Activated naive CD8-positive, alpha-beta T cell (primary cell): ENCODE measurements around the gene FAM153A.
"Not testable (repeated sequence)": the region's sequence is repeated elsewhere in the genome, so short reads cannot be mapped to it uniquely, and the experiment has no call there.

Experiments
- H3K27ac Mint-ChIP-seq: one replicate; pipeline ENCODE4 v1.8.0; 2021; ENCODE audit warnings: mixed read lengths
- H3K27me3 Mint-ChIP-seq: one replicate; pipeline ENCODE4 v1.8.0; 2021; ENCODE audit warnings: mixed read lengths
- H3K36me3 Mint-ChIP-seq: one replicate; pipeline ENCODE4 v1.8.0; 2021; ENCODE audit warnings: mixed read lengths
- H3K4me1 Mint-ChIP-seq: one replicate; pipeline ENCODE4 v1.8.0; 2021; ENCODE audit warnings: low read depth, mixed read lengths
- H3K4me3 Mint-ChIP-seq: one replicate; pipeline ENCODE4 v1.8.0; 2021; ENCODE audit warnings: mild to moderate bottlenecking, mixed read lengths
- H3K9me3 Mint-ChIP-seq: one replicate; pipeline ENCODE4 v1.8.0; 2021; ENCODE audit warnings: low read depth, mixed read lengths

FAM153A gene

GRCh38 chr5:177782169-177782568 lies 530 bp downstream of the FAM153A start:
- H3K27ac Mint-ChIP-seq, H3K9me3 Mint-ChIP-seq: not testable (repeated sequence)

GRCh38 chr5:177771206-177771605 lies 11.5 kb downstream of the FAM153A start:
- H3K4me1 Mint-ChIP-seq, H3K27ac Mint-ChIP-seq, H3K4me3 Mint-ChIP-seq, H3K36me3 Mint-ChIP-seq, H3K9me3 Mint-ChIP-seq, H3K27me3 Mint-ChIP-seq: not testable (repeated sequence)

More at GRCh38 chr5:177782169-177782568, 530 bp downstream of the FAM153A start:
- H3K27me3 Mint-ChIP-seq, H3K36me3 Mint-ChIP-seq, H3K4me3 Mint-ChIP-seq, H3K4me1 Mint-ChIP-seq: not testable (repeated sequence)

GRCh38 chr5:177770646-177771045 lies 12.1 kb downstream of the FAM153A start:
- H3K9me3 Mint-ChIP-seq, H3K27ac Mint-ChIP-seq, H3K27me3 Mint-ChIP-seq, H3K4me1 Mint-ChIP-seq, H3K36me3 Mint-ChIP-seq, H3K4me3 Mint-ChIP-seq: not testable (repeated sequence)

GRCh38 chr5:177763737-177764508 lies 18.8 kb downstream of the FAM153A start:
- H3K27ac Mint-ChIP-seq, H3K36me3 Mint-ChIP-seq, H3K27me3 Mint-ChIP-seq, H3K4me3 Mint-ChIP-seq, H3K4me1 Mint-ChIP-seq, H3K9me3 Mint-ChIP-seq: not testable (repeated sequence)

GRCh38 chr5:177760954-177761353 lies 21.7 kb downstream of the FAM153A start:
- H3K27ac Mint-ChIP-seq, H3K27me3 Mint-ChIP-seq, H3K4me3 Mint-ChIP-seq, H3K9me3 Mint-ChIP-seq, H3K36me3 Mint-ChIP-seq, H3K4me1 Mint-ChIP-seq: not testable (repeated sequence)

- H3K9me3 Mint-ChIP-seq, H3K27me3 Mint-ChIP-seq, H3K27ac Mint-ChIP-seq, H3K4me3 Mint-ChIP-seq, H3K4me1 Mint-ChIP-seq, H3K36me3 Mint-ChIP-seq: not testable (repeated sequence)
Observed at GRCh38 chr5:177747354-177747753, 35.3 kb downstream of the FAM153A start.

- H3K9me3 Mint-ChIP-seq, H3K4me1 Mint-ChIP-seq, H3K4me3 Mint-ChIP-seq, H3K27ac Mint-ChIP-seq, H3K27me3 Mint-ChIP-seq, H3K36me3 Mint-ChIP-seq: not testable (repeated sequence)
Observed at GRCh38 chr5:177724858-177725257, 57.8 kb downstream of the FAM153A start.

- not testable (repeated sequence) for H3K4me1 Mint-ChIP-seq
Observed at GRCh38 chr5:177723831-177724485, 58.7 kb downstream of the FAM153A start.

GRCh38 chr5:177722829-177723228 lies 59.9 kb downstream of the FAM153A start:
- H3K9me3 Mint-ChIP-seq, H3K27me3 Mint-ChIP-seq, H3K27ac Mint-ChIP-seq, H3K4me3 Mint-ChIP-seq, H3K36me3 Mint-ChIP-seq, H3K4me1 Mint-ChIP-seq: not testable (repeated sequence)

More at GRCh38 chr5:177723831-177724485, 58.7 kb downstream of the FAM153A start:
- H3K27me3 Mint-ChIP-seq, H3K36me3 Mint-ChIP-seq, H3K4me3 Mint-ChIP-seq, H3K27ac Mint-ChIP-seq, H3K9me3 Mint-ChIP-seq: not testable (repeated sequence)

GRCh38 chr5:177719989-177720388 lies 62.7 kb downstream of the FAM153A start:
- not testable (repeated sequence) for H3K4me1 Mint-ChIP-seq, H3K9me3 Mint-ChIP-seq, H3K4me3 Mint-ChIP-seq, H3K27me3 Mint-ChIP-seq, H3K27ac Mint-ChIP-seq, H3K36me3 Mint-ChIP-seq

- not testable (repeated sequence) for H3K27ac Mint-ChIP-seq, H3K4me1 Mint-ChIP-seq, H3K4me3 Mint-ChIP-seq, H3K27me3 Mint-ChIP-seq, H3K9me3 Mint-ChIP-seq, H3K36me3 Mint-ChIP-seq
Observed at GRCh38 chr5:177715423-177715822, 67.3 kb downstream of the FAM153A start.

GRCh38 chr5:177696100-177696499 lies 86.6 kb downstream of the FAM153A start:
- not testable (repeated sequence) for H3K4me1 Mint-ChIP-seq, H3K27ac Mint-ChIP-seq, H3K4me3 Mint-ChIP-seq, H3K9me3 Mint-ChIP-seq, H3K36me3 Mint-ChIP-seq, H3K27me3 Mint-ChIP-seq

GRCh38 chr5:177695356-177695930 lies 87.3 kb downstream of the FAM153A start:
- H3K4me3 Mint-ChIP-seq, H3K27ac Mint-ChIP-seq, H3K36me3 Mint-ChIP-seq, H3K27me3 Mint-ChIP-seq, H3K4me1 Mint-ChIP-seq, H3K9me3 Mint-ChIP-seq: not testable (repeated sequence)

- H3K27ac Mint-ChIP-seq, H3K4me3 Mint-ChIP-seq, H3K36me3 Mint-ChIP-seq, H3K4me1 Mint-ChIP-seq, H3K9me3 Mint-ChIP-seq, H3K27me3 Mint-ChIP-seq: not testable (repeated sequence)
Observed at GRCh38 chr5:177694518-177694835, 88.2 kb downstream of the FAM153A start.

GRCh38 chr5:177693671-177694517 lies 88.8 kb downstream of the FAM153A start:
- not testable (repeated sequence) for H3K9me3 Mint-ChIP-seq, H3K27me3 Mint-ChIP-seq, H3K36me3 Mint-ChIP-seq, H3K4me1 Mint-ChIP-seq, H3K27ac Mint-ChIP-seq, H3K4me3 Mint-ChIP-seq
